OCI-LY1 (cell line): ENCODE measurements around the gene NIT1.

Experiments
- H2AFZ ChIP-seq: fragments of 200-600 bp; sonication (generic), shearing (Covaris generic); 2 replicates; pipeline ENCODE4 v1.6.0; 2014; ENCODE audit warnings: antibody characterized with exemption, mild to moderate bottlenecking, low read length
- H3F3A ChIP-seq: fragments of 200-600 bp; sonication (generic), shearing (Covaris generic); 2 replicates; pipeline ENCODE4 v1.6.0; 2014; ENCODE audit warnings: mild to moderate bottlenecking, antibody characterized with exemption, low read length, moderate library complexity; ENCODE audit not compliant: insufficient read depth
- H3K27ac ChIP-seq: fragments of 200-600 bp; sonication (generic); 2 replicates; pipeline ENCODE4 v1.5.1; 2014; ENCODE audit warnings: low read length, mixed run types, mild to moderate bottlenecking, low read depth; ENCODE audit not compliant: poor library complexity, severe bottlenecking
- H3K27me3 ChIP-seq: fragments of 200-600 bp; sonication (generic); 2 replicates; pipeline ENCODE4 v1.6.0; 2014; ENCODE audit warnings: antibody characterized with exemption, mild to moderate bottlenecking, low read length, moderate library complexity; ENCODE audit not compliant: insufficient read depth
- H3K36me3 ChIP-seq: fragments of 200-600 bp; sonication (generic); 2 replicates; pipeline ENCODE4 v1.6.1; 2014; ENCODE audit warnings: mild to moderate bottlenecking, antibody characterized with exemption, low read length, moderate library complexity, mixed read lengths; ENCODE audit not compliant: insufficient read depth
- H3K4me1 ChIP-seq: fragments of 200-600 bp; sonication (generic); 2 replicates; pipeline ENCODE4 v1.5.1; 2014; ENCODE audit warnings: mild to moderate bottlenecking, low read length, moderate library complexity; ENCODE audit not compliant: insufficient read depth, severe bottlenecking
- H3K4me2 ChIP-seq: fragments of 200-600 bp; sonication (generic), shearing (Covaris generic); 2 replicates; pipeline ENCODE4 v1.6.1; 2014; ENCODE audit warnings: low read length
- H3K4me3 ChIP-seq: fragments of 200-600 bp; sonication (generic); 2 replicates; pipeline ENCODE4 v1.5.1; 2014; ENCODE audit warnings: low read length, low read depth, mild to moderate bottlenecking, mixed read lengths; ENCODE audit not compliant: poor library complexity, severe bottlenecking
- H3K79me2 ChIP-seq: fragments of 200-600 bp; shearing (Covaris generic); 2 replicates; pipeline ENCODE4 v1.6.1; 2016; ENCODE audit warnings: mixed run types, low read length, mixed read lengths; ENCODE audit not compliant: insufficient read depth
- H3K9ac ChIP-seq: fragments of 200-600 bp; sonication (generic), shearing (Covaris generic); 2 replicates; pipeline ENCODE4 v1.6.1; 2014; ENCODE audit warnings: mild to moderate bottlenecking, low read length, mixed read lengths
- H3K9me2 ChIP-seq: fragments of 200-600 bp; sonication (generic), shearing (Covaris generic); 2 replicates; pipeline ENCODE4 v1.6.1; 2014; ENCODE audit warnings: low read depth, mild to moderate bottlenecking, low read length, mixed read lengths
- H3K9me3 ChIP-seq: fragments of 200-600 bp; shearing (Covaris generic); 2 replicates; pipeline ENCODE4 v1.6.1; 2014; ENCODE audit warnings: low read length, mixed read lengths
- H4K20me1 ChIP-seq: fragments of 200-600 bp; sonication (generic), shearing (Covaris generic); 2 replicates; pipeline ENCODE4 v1.6.0; 2016; ENCODE audit warnings: mild to moderate bottlenecking, low read length; ENCODE audit not compliant: insufficient read depth
- EZH2 ChIP-seq: fragments of 200-600 bp; sonication (generic), shearing (Covaris generic); IDR thresholded peaks from 2 replicates; pipeline ENCODE4 v1.8.0; 2017; ENCODE audit warnings: borderline replicate concordance, mixed run types, mild to moderate bottlenecking, antibody characterized with exemption, low read length, moderate library complexity, mixed read lengths
- TF ChIP-seq, protein P1 (sequence below): fragments of 200-600 bp; sonication (generic), shearing (Covaris generic); IDR thresholded peaks from 2 replicates; pipeline ENCODE4 v1.5.1; 2017; ENCODE audit warnings: mild to moderate bottlenecking, antibody characterized with exemption, low read length, moderate library complexity, mixed read lengths

The NIT1 gene

DNA sequence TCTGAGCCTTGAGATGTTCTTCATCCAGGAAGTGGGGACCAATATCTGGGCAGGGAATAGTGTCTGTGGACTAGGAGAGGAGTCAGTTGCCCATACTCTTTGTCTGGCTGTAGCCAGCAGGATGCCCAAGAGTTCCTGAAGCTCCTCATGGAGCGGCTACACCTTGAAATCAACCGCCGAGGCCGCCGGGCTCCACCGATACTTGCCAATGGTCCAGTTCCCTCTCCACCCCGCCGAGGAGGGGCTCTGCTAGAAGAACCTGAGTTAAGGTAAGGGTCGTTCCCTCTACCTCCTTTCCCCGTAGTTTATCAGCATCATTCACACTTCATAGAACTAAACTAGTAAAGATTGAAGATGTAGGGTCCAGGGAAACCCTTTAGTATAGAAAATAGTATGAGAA is 44.9 kb downstream of the NIT1 start:
- no peaks in the 10 kb centered on the region for H4K20me1 ChIP-seq
- no peaks in the 10 kb centered on the region for H3K79me2 ChIP-seq
- peaks cover 46% of the 10 kb centered on the region; the same call in 1 of the 2 replicates for H3K36me3 ChIP-seq
- H3K9me2 ChIP-seq, result no peaks in the 10 kb centered on the region
- TF ChIP-seq, protein P1, sequence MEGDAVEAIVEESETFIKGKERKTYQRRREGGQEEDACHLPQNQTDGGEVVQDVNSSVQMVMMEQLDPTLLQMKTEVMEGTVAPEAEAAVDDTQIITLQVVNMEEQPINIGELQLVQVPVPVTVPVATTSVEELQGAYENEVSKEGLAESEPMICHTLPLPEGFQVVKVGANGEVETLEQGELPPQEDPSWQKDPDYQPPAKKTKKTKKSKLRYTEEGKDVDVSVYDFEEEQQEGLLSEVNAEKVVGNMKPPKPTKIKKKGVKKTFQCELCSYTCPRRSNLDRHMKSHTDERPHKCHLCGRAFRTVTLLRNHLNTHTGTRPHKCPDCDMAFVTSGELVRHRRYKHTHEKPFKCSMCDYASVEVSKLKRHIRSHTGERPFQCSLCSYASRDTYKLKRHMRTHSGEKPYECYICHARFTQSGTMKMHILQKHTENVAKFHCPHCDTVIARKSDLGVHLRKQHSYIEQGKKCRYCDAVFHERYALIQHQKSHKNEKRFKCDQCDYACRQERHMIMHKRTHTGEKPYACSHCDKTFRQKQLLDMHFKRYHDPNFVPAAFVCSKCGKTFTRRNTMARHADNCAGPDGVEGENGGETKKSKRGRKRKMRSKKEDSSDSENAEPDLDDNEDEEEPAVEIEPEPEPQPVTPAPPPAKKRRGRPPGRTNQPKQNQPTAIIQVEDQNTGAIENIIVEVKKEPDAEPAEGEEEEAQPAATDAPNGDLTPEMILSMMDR, result no peak
- TF ChIP-seq EZH2, result no peak
- no peak overlapping the region for H3K4me3 ChIP-seq
- H3K9ac ChIP-seq, result no peak overlapping the region
- no peaks in the 10 kb centered on the region for H3K9me3 ChIP-seq
- no peaks in the 10 kb centered on the region for H3K27me3 ChIP-seq
- peaks cover 48% of the 10 kb centered on the region for H3K4me1 ChIP-seq
- H3K4me2 ChIP-seq, result no peak overlapping the region
- peaks cover 9% of the 10 kb centered on the region for H3F3A ChIP-seq
- no peak overlapping the region for H2AFZ ChIP-seq
- no peak overlapping the region for H3K27ac ChIP-seq

GRCh38 chr1:161163793-161164192 is 45.9 kb downstream of the NIT1 start:
- H3K4me1 ChIP-seq, result peaks cover 42% of the 10 kb centered on the region
- H3K79me2 ChIP-seq, result no peaks in the 10 kb centered on the region
- no peak overlapping the region for H3K4me3 ChIP-seq
- H3K9ac ChIP-seq, result no peak overlapping the region
- peaks cover 5% of the 10 kb centered on the region for H3F3A ChIP-seq
- no peaks in the 10 kb centered on the region for H3K9me3 ChIP-seq
- no peaks in the 10 kb centered on the region for H3K27me3 ChIP-seq
- no peak overlapping the region for H2AFZ ChIP-seq
- no peaks in the 10 kb centered on the region for H3K9me2 ChIP-seq
- H3K4me2 ChIP-seq, result no peak overlapping the region
- no peak overlapping the region for H3K27ac ChIP-seq
- H4K20me1 ChIP-seq, result no peaks in the 10 kb centered on the region
- H3K36me3 ChIP-seq, result peaks cover 37% of the 10 kb centered on the region; the same call in 1 of the 2 replicates
- TF ChIP-seq, protein P1, result no peak

- Histone ChIP-seq H2AFZ (no peak overlapping the region), H3K9ac (peak overlapping the region; percentile 63), H3K27me3 (no peaks in the 10 kb centered on the region), H3K36me3 (peaks cover 47% of the 10 kb centered on the region; the same call in 1 of the 2 replicates), H3K4me2 (peak overlapping the region; percentile 91), H4K20me1 (no peaks in the 10 kb centered on the region), H3K9me2 (no peaks in the 10 kb centered on the region), H3K79me2 (no peaks in the 10 kb centered on the region), H3K9me3 (no peaks in the 10 kb centered on the region), H3K4me1 (peaks cover 36% of the 10 kb centered on the region), H3K4me3 (peak overlapping the region; percentile 79), H3F3A (peaks cover 5% of the 10 kb centered on the region), H3K27ac (peak overlapping the region; percentile 69)
- TF ChIP-seq EZH2, result no peak
- TF ChIP-seq, protein P1, result no peak
These were observed 47.2 kb downstream of the NIT1 start for GRCh38 chr1:161164901-161165610.
